ENCODE results near the gene DAP3. TPM values are rescaled to one million over a fixed set of nuclear protein-coding genes. Genes with fewer than 3 reads are reported as not detected.
"Not testable (repeated sequence)": the region's sequence is repeated elsewhere in the genome, so short reads cannot be mapped to it uniquely, and the experiment has no call there.

The DAP3 gene
- total RNA-seq, 1 donor from 2014 or later: 149 TPM

DNA sequence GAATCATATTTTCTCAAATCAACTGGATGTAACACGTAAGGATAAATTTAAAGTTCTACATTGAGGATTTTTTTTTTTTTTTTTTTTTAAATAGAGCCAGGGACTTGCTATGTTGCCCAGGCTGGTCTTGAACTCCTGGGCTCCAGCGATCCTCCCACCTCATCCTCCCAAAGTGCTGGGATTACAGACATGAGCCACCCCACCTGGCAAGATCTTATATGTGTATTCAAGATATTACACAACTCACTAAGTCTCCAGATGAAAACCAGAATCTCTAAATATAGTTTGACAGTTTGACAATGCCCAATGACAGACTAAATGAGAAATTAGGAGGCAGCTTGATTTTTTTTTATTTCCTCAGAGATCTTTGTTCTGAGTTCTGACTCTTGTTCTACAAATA lies 7.1 kb upstream of the DAP3 start:
- DNase-seq (ENCODE audit: low spot score): no peak

DNA sequence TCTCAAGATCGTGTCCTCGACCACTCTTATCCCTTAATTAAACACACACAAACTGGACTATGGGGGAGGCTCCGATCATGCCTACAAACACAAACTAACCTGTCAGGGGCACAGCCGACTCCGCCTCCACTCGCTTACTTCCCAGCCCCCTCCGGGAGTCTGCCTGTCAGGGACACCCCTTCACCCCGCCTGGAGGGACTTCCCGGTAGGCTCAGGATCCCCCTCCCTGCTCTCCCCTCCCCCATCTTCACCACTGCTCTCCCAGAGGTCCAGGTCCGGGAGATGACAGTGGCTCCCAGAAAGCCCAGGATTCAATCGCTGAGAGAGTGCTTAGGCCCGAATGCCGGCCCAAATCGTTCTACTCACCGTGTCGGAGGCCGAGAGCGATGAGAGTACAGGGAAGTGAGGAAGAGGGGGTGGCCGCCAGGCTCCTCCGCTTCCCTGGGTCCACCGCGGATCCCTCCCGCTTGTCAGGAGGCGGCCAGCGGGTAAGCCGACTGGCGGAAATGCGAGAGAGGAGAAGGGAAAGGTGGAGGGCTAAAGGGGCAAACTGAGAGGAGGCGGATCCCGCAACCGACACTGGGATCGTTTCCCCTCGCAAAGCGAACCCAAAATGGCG lies 1.1 kb upstream of the DAP3 start:
- not testable (repeated sequence) for DNase-seq (ENCODE audit: low spot score)

DNA sequence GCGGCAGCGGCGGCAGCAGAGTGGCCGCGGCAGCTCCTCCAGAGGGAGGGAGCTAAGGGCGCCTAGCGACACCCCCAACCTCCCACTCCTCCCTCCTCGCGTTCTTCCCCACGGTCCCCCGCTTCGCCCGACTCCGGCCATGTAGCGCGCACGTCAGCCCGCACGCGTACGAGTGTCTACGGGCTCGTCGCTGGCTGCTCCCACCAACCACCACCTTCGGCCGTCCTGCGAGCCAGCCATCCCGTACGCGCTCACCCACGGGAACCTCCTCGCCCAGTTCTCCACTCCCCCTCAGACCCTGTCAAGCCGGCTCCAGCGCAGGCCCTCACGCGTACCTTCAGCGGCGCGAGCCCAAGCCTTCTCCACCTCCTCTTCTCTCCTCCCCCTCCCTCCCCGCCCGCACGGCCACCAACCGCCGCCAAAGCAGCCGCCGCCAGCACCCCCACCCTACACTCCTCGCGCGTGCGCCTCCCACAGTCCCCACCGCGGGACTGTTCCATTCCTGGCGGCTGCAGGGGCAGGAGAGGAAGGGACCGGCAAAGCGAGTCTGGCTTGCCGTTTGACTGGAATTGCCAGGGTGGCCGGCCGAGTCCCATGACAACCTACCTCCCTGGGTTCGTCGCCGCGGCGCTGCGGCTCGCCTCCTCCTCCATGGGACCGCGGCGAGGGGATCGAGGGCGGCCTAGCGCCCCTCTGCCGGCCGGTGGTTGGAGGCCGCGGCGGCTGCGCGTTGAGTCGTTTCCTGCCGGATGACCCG lies 389 bp upstream of the DAP3 start, which contains the start of gene YY1AP1:
Gene YY1AP1 (minus strand): TSS at position 451 of the 757 bp plus-strand sequence. CDS start 8,338 bp downstream, outside the sequence.
- DNase-seq (ENCODE audit: low spot score): peak; percentile 95

DNA sequence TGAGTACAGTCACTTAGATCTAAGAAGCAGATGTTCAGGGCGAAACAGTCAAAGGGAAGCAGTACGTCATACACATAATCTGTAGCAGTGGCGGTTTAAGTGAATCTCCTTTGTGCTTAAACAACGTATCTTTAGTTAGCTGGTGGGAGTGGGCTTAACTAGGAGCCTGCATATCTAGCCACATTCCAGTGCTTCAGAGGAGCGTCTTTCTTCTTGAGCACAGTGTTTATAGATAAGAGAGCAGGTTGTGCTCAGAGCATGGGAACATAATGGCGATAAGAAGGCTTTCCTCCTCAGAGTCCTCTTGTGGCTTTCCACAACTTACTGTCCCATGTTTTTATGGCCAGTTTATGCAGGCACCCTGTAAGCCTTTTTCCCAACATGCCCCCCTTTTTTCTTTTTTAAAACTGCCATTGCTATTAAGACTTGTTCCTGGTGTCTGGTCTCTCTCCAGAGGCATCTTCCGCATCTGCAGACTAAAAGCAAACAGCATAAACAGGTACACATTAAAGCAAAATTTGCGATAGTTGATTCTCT lies 3.2 kb downstream of the DAP3 start:
- no peak for DNase-seq (ENCODE audit: low spot score)

DNA sequence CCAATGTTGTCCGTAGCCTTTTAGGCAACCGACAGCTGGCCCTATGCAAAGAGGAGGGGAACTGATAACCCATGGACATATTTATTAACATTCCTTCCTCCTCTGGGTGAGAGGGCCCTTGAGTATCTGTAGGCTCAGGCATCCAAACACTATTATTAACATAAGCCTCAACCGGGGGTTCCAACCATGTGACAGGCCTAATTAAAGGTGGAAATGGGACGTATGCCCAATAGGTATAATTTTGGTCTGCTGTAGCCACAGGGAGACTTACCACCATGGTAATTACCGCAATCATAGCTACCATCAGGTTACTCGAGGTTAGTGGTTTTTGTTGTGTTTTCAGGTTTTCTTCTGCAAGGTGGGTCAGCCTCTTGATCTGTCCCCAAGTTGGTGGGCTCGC lies 5.3 kb downstream of the DAP3 start:
- no peak for DNase-seq (ENCODE audit: low spot score)

DNA sequence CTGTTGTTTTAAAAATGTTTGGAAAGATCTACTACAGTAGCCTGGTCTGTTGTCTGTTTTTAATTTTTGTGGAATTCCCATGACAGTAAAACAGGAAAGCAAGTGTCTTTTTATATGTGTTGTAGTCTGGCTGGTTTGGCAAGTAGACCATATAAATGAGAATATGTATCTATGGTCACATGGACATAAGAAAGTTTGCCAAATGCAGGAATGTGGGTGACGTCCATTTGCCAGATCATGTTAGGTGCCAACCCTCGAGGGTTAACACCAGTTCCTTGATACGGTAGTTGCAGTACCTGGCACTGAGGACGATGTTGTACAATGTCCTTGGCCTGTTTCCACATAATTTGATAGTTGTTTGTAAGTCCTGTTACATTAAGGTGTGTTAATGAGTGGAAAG lies 6.2 kb downstream of the DAP3 start:
- no peak for DNase-seq (ENCODE audit: low spot score)

DNA sequence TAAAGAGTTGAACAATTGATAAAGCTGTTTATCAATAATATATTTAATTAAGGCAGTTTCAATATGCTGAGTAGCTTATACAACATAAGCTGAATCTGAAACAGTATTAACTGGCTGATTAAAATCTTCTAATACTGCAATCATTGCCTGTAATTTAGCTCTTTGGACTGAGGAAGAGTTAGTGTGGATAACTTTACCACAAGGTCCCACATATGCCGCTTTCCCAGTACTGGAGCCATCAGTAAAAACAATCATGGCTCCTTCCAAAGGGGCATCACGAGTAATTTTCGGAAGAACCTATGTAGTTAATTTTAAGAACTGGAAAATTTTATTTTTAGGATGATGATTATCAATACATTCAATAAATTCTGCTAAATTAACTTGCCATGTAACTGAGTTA lies 6.7 kb downstream of the DAP3 start:
- DNase-seq (ENCODE audit: low spot score): no peak

DNA sequence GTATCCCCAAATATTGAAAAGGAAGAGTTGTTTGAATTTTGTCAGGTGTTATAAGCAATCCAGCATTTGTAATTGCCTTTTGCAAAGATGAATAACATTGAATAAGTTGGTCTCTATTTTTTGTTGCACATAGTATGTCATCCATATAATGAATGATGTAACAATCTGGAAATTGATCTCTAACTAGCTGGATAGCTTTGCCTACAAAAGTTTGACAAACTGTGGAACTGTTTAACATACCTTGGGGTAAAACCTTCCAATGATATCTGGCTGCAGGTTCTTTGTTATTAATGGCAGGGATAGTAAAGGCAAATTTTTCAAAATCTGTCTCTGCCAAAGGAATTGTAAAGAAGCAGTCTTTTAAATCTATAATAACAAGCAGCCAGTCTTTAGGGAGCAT lies 7.6 kb downstream of the DAP3 start:
- no peak for DNase-seq (ENCODE audit: low spot score)

DNA sequence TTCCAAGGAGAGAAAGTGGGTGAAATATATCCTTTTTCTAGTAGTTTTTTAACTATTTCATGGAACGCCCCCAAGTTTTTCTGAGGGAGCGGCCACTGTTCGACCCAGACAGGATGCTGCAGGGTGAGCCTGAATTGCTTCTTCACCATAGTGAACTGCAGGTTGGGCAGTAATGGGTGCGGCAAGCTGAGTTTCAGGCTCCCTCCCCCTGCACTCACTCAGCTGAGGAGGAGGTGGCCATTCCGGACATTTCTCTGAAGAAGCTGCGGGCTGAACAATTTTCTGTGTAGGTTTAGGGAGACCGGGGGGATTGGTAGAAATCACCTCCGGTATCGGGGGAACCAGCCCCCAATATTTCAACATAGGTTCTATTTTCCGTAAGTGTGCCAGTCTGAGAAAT lies 8.2 kb downstream of the DAP3 start:
- DNase-seq (ENCODE audit: low spot score): no peak

DNA sequence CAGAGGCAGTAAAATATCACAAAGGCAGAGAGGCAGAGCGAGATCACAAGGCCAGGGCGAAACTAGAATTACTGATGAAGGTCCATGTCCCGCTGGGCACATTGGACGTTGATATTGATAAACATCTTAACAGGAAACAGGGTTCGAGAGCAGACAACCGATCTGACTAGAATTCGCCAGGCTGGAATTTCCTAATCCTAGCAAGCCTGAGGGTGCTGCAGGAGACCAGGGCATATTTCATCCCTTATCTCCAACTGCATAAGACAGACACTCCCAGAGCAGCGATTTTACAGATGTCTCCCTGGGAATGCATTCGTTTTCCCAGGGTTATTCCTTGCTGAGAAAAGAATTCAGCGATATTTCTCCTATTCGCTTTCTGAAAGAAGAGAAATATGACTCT lies 8.7 kb downstream of the DAP3 start:
- DNase-seq (ENCODE audit: low spot score): not testable (repeated sequence)

DNA sequence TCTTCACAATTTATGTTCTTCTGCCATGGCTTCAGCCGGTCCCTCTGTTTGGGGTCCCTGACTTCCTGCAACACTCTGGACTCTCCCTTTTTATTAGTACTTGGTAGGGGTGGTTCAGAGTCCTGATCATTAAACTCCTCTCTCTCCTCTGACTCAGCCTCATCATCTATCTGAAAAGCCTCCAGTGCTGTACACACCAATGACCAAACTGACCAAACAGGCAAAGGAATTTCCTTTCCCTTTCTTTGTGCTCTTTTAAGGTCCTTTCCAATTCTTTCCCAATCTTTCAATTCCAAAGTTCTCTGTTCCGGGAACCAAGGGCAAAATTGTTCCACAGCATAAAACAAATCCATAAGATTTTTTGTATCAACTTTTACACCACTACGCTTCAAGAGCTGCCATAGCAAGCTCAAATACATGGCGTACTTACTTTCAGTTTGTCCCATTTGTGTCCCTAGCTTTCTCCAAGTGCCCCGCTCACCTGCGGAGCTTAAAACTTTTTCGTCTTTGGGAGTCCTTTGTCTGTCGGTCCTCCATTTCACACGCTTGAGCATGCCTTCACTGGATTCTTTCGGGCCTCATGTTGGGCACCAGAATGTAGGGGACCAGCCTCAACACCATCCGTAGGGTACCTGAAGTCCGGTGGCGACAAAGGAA lies 9.6 kb downstream of the DAP3 start:
- DNase-seq (ENCODE audit: low spot score): no peak

DNA sequence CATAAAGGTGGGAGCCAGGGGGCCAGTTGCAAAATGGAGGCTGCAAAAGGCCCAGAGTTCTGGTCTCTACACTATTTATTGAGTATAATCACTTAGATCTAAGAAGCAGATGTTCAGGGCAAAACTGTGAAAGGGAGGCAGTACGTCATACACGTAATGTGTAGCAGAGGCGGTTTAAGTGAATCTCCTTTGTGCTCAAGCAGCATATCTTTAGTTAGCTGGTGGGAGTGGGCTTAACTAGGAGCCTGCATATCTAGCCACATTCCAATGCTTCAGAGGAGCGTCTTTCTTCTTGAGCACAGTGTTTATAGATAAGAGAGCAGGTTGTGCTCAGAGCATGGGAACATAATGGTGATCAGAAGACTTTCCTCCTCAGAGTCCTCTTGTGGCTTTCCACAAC lies 10.2 kb downstream of the DAP3 start:
- DNase-seq (ENCODE audit: low spot score): not testable (repeated sequence)

DNA sequence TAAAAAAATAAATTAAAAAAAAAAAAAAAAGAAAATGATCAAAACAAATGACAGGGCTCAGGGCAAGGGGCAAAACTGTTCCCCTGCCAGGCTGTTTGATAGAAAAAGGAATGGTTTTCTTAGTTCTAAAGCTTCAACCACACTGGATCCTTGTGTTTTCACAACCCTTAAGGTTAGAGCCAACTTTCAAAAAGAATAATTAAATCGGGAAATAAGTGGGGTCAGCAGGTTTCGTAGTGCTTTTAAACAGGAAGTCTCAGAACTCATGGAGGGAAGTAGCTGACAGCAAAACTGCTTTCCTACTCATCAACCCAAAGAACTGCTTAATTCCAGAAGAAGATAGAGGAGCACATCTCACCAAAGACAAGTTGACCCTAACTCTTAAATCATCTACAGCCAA lies 12.8 kb downstream of the DAP3 start:
- not testable (repeated sequence) for DNase-seq (ENCODE audit: low spot score)

DNA sequence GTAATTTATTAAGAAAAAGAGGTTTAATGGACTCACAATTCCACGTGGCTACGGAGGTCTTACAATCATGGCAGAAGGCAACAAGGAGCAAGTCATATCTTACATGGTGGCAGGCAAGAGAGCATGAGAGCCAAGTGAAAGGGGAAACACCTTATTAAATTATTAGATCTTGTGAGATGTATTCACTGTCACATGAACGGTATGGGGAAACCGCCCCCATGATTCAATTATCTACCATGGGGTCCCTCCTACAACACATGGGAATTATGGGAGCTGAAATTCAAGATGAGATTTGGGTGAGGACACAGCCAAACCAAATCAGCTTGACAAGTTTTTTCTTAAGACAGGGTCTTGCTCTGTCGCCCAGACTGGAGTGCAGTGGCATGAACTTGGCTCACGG lies 14.3 kb downstream of the DAP3 start:
- no peak for DNase-seq (ENCODE audit: low spot score)

DNA sequence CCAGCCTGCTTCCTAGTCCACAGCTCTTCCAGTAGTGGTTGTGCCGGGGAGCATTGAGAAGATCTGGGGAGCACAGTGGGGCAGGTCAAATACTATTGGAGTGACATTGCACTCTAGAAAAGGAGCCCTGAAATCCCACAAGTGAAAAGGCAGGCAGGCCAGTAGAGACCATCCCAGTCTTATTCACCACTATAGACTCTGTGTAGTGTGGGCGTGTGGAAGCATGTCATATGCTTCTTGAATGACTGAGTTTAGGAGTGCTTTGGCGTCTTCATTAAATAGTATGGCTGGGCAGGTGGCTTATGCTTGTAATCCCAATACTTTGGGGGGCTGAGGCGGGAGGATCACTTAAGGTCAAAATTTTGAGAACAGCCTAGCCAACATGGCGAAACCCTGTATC lies 15.5 kb downstream of the DAP3 start:
- DNase-seq (ENCODE audit: low spot score): not testable (repeated sequence)

DNA sequence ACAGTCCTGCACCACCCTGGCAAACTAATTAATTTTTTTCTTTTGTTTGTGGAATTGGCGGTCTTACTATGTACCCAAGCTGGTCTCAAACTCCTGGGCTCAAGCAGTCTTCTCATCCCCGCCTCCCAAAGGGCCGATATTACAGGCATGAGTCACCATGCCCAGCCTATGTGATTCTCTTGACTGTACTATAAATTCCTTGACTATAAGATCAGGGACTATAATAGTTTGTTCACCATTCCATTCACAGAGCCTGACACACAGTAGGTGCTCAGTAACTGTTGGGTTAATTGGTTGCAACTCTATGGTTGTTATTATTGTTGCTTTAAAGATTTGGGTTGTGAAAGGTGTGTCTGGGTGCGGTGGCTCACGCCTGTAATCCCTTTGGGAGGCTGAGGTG lies 17.2 kb downstream of the DAP3 start:
- DNase-seq (ENCODE audit: low spot score): no peak

DNA sequence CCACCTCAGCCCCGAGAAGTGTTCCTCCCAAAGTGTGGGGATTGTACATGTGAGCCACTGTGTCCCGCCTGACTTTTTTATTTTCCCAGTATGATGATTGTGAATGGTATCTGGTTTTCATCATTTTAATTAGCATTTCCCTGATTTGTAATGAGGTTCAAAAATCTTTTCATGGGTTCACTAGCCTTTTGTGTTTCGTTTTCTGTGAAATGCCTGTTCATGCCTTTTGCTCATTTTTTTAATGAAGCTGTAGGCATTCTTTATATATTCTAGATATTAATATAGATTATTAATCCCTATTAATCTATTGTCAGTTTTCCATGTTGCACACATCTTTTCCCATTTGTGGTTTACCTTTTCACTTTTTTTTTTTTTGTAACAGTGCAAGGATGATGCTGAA lies 20.5 kb downstream of the DAP3 start:
- no peak for DNase-seq (ENCODE audit: low spot score)

DNA sequence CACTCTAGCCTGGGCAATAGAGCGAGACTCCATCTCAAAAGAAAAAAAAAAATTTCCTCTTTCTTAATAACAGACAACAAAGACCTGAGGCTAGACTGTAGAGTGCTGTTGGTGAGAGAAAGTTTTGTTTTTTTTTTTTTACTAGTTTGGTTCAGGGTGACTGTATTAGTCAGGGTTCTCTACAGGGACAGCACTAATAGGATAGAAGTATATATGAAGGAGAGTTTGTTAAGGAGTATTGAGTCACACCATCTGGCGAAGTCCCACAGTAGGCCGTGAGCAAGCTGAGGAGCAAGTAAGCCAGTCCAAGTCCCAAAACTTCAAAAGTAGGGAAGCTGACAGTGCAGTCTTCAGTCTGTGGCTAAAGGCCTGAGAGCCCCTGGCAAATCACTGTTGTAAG lies 22.6 kb downstream of the DAP3 start:
- DNase-seq (ENCODE audit: low spot score): not testable (repeated sequence)

DNA sequence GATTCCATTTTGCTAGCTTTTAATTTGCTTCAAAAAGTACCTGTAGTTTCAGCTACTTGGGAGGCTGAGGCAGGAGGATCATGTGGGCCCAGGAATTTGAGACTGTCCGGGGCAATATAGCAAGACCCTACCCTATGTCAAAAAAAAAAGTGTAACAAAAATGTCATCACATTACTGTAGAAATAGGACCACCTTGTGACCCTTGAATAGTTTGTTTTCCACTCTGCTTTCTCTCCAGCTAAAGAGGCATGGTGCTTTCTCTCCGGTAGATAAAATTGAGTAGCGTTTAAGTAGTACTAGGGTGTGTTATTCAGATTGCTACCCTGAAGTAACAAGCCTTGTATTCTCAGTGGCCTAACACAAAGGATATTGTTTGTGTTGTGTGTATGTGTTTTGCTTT lies 23.7 kb downstream of the DAP3 start:
- DNase-seq (ENCODE audit: low spot score): not testable (repeated sequence)

DNA sequence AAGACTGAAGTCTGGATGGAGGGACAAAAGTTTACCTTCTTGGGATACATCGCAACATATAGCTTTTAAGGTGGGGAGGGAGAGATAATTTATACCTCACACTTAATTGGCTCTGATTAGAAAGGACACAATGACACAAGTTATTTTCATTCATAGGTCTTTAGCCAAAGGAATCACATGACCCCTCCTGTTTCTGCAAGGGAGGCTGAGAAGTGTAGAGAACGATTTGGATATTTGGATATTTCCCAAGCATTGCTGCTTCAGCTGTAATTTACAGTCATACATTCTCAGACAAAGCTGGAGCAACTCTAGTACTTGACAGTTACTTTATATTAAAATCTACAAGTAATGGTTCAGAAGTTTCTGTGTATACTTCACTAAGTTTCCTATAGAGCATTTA lies 24.2 kb downstream of the DAP3 start:
- no peak for DNase-seq (ENCODE audit: low spot score)

DNA sequence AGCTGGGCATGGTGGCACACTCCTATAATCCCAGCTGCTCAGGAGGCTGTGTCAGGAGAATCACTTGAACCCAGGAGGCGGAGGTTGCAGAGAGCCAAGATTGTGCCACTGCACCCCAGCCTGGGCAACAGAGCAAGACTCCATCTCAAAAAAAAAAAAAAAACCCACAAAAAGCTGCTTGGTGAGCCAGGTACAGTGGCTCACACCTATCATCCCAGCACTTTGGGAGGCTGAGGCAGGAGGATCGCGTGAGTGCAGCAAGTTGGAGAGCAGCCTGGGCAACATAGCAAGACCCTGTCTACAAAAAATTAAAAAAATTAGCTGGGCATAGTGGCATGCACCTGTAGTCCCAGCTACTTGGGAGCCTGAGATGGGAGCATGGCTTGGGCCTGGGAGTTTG lies 26.2 kb downstream of the DAP3 start:
- DNase-seq (ENCODE audit: low spot score): not testable (repeated sequence)

DNA sequence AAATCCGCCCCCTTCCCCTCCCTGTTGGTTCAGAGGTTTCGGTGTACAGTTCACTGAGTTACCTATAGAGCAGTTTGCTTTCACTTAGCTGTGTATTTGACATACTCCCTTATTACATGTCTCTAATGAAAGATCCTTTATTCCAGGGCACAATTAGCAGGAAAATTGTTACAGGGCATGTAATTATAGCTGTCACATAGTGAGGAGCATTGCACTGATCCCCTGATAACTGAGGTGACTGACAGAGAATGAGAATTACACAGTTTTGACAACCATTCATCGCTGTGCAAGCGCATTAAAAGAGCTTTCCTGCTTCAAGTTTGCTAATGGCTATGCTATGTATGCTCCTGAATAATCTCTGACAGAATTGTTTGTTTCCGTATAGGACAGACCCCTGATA lies 26.9 kb downstream of the DAP3 start:
- DNase-seq (ENCODE audit: low spot score): no peak

DNA sequence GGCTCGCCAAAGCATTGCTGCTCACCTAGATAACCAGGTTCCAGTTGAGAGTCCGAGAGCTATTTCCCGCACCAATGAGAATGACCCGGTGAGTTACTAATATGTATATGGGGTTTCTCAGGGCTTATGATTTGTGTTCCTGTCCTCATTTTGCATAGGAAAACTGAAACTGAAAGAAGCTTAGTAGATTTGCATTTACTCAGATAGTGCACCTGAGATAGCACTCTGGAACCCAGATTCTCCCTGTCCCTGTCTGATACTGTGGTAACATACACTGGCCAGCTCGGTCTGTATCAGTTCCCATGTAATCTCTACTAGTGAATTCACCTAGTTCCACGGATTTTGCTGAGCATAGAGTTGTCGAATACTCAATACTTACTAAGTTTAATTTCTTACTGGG lies 28.1 kb downstream of the DAP3 start:
- DNase-seq (ENCODE audit: low spot score): no peak

Measured in umbilical cord (tissue), 2 donors.